IMR-90 (cell line): ENCODE data around the gene CLEC19A. TPM values are rescaled to one million over a fixed set of nuclear protein-coding genes. Genes with fewer than 3 reads are reported as not detected.

ENCODE experiments used
- ATAC-seq: fragments of 200-7000 bp; cut with Tn5 transposase; 2 replicates; pipeline ENCODE4 v1.9.1; 2020; ENCODE audit warnings: low read depth, mild to moderate bottlenecking, moderate library complexity
- BruUV-seq: library from RNA; stranded (reverse); fragments of 400-500 nt; replicated peaks from 2 replicates; lab custom pipeline; 2021; lab: Mats Ljungman, UMichigan
- CTCF ChIA-PET: fragments of 300-600 bp; formaldehyde crosslinking; extraction: SDS; loops from one replicate; lab custom pipeline; 2021; ENCODE audit warnings: antibody characterized with exemption; lab: Yijun Ruan, JAX
- POLR2A ChIA-PET: fragments of 300-600 bp; sonication (Branson Sonifier 250); formaldehyde crosslinking; loops from one replicate; lab custom pipeline; 2022; ENCODE audit warnings: antibody characterized with exemption; ENCODE audit not compliant: unreplicated experiment; lab: Charles Lee
- DNase-seq: peaks from one replicate; pipeline ENCODE4 v3.0.0; 2013
- H2AFZ ChIP-seq: replicated peaks from 2 replicates; pipeline ENCODE3; 2013; ENCODE audit warnings: low read length, mild to moderate bottlenecking; ENCODE audit not compliant: poor library complexity
- H2AK5ac ChIP-seq: 2 replicates; pipeline ENCODE4 v1.6.1; 2013; ENCODE audit warnings: low read depth, low read length, inconsistent platforms
- H2AK9ac ChIP-seq: replicated peaks from 2 replicates; pipeline ENCODE3; 2013; ENCODE audit warnings: mild to moderate bottlenecking, low read depth, low read length, moderate library complexity; ENCODE audit not compliant: poor library complexity
- H2BK120ac ChIP-seq: 2 replicates; pipeline ENCODE4 v1.6.1; 2013; ENCODE audit warnings: low read depth, low read length, inconsistent platforms
- H2BK15ac ChIP-seq: 3 replicates; pipeline ENCODE4 v1.6.1; 2013; ENCODE audit warnings: low read depth, low read length, inconsistent platforms
- H2BK20ac ChIP-seq: 2 replicates; pipeline ENCODE4 v1.6.1; 2013; ENCODE audit warnings: low read depth, mild to moderate bottlenecking, inconsistent platforms, low read length, moderate library complexity
- H2BK5ac ChIP-seq: 2 replicates; pipeline ENCODE4 v1.6.1; 2013; ENCODE audit warnings: mild to moderate bottlenecking, low read depth, low read length, inconsistent platforms; ENCODE audit not compliant: poor library complexity, severe bottlenecking
- H3K14ac ChIP-seq: replicated peaks from 2 replicates; pipeline ENCODE4 v1.6.1; 2013; ENCODE audit warnings: low read depth, low read length, inconsistent platforms
- H3K18ac ChIP-seq: 2 replicates; pipeline ENCODE4 v1.6.1; 2013; ENCODE audit warnings: low read depth, low read length, control low read depth
- H3K23ac ChIP-seq: 2 replicates; pipeline ENCODE4 v1.6.1; 2013; ENCODE audit warnings: low read depth, low read length, inconsistent platforms
- H3K27ac ChIP-seq: 2 replicates; pipeline ENCODE4 v1.5.1; 2013; ENCODE audit warnings: mild to moderate bottlenecking, control low read depth, low read length; ENCODE audit not compliant: insufficient read depth
- H3K27me3 ChIP-seq: 2 replicates; pipeline ENCODE4 v1.6.1; 2013; ENCODE audit warnings: low read length; ENCODE audit not compliant: control insufficient read depth, insufficient read depth
- H3K36me3 ChIP-seq: 2 replicates; pipeline ENCODE4 v1.6.1; 2013; ENCODE audit warnings: low read length, mixed read lengths; ENCODE audit not compliant: control insufficient read depth, insufficient read depth
- H3K4ac ChIP-seq: 2 replicates; pipeline ENCODE4 v1.6.1; 2013; ENCODE audit warnings: low read depth, low read length, inconsistent platforms
- H3K4me1 ChIP-seq: 2 replicates; pipeline ENCODE4 v1.6.1; 2013; ENCODE audit warnings: low read length, mixed read lengths; ENCODE audit not compliant: control insufficient read depth, insufficient read depth
- H3K4me2 ChIP-seq: 2 replicates; pipeline ENCODE4 v1.6.1; 2013; ENCODE audit warnings: low read depth, mild to moderate bottlenecking, control low read depth, low read length, moderate library complexity
- H3K4me3 ChIP-seq: 2 replicates; pipeline ENCODE4 v1.5.1; 2013; ENCODE audit warnings: low read depth, mild to moderate bottlenecking, control low read depth, low read length, moderate library complexity; ENCODE audit not compliant: insufficient read depth
- H3K56ac ChIP-seq: 2 replicates; pipeline ENCODE4 v1.6.1; 2013; ENCODE audit warnings: low read length, inconsistent platforms; ENCODE audit not compliant: insufficient read depth; ENCODE audit errors: extremely low read depth
- H3K79me1 ChIP-seq, 2 experiments: 2 replicates each; pipeline ENCODE4 v1.6.1; 2013; ENCODE audit warnings: low read length in 2 of 2, inconsistent platforms in 1 of 2, low read depth in 1 of 2
- H3K9ac ChIP-seq: 2 replicates; pipeline ENCODE4 v1.6.1; 2013; ENCODE audit warnings: low read depth, low read length, control low read depth
- H3K9me1 ChIP-seq: 2 replicates; pipeline ENCODE4 v1.6.1; 2013; ENCODE audit warnings: low read length, inconsistent platforms; ENCODE audit not compliant: insufficient read depth
- H3K9me3 ChIP-seq: 2 replicates; pipeline ENCODE4 v1.6.1; 2013; ENCODE audit warnings: low read length; ENCODE audit not compliant: control insufficient read depth, insufficient read depth
- H4K20me1 ChIP-seq: 2 replicates; pipeline ENCODE4 v1.6.1; 2013; ENCODE audit warnings: low read length, inconsistent platforms; ENCODE audit not compliant: insufficient read depth
- H4K5ac ChIP-seq: 2 replicates; pipeline ENCODE4 v1.6.1; 2013; ENCODE audit warnings: mild to moderate bottlenecking, low read depth, low read length, control low read depth
- H4K8ac ChIP-seq, 2 experiments: 2 replicates each; pipeline ENCODE4 v1.6.1; 2013; ENCODE audit warnings: low read depth in 2 of 2, low read length in 2 of 2, control low read depth in 1 of 2, inconsistent platforms in 1 of 2
- H4K91ac ChIP-seq: 2 replicates; pipeline ENCODE4 v1.6.1; 2013; ENCODE audit warnings: low read depth, low read length, inconsistent platforms; ENCODE audit not compliant: insufficient read depth
- BHLHE40 ChIP-seq: fragments of 150-350 bp; IDR thresholded peaks from 2 replicates; pipeline ENCODE4 v1.6.1; 2016; ENCODE audit warnings: mild to moderate bottlenecking, low read depth, low read length
- CEBPB ChIP-seq: IDR thresholded peaks from 2 replicates; pipeline ENCODE4 v1.6.1; 2012; ENCODE audit warnings: low read depth, low read length, improper control_type of control experiment
- CHD1 ChIP-seq: IDR thresholded peaks from 2 replicates; pipeline ENCODE4 v1.6.1; 2012; ENCODE audit warnings: low read depth, low read length, improper control_type of control experiment
- FOS ChIP-seq: fragments of 150-350 bp; IDR thresholded peaks from 2 replicates; pipeline ENCODE4 v1.6.1; 2016; ENCODE audit warnings: low read depth, low read length
- MAZ ChIP-seq: IDR thresholded peaks from 2 replicates; pipeline ENCODE4 v1.6.1; 2012; ENCODE audit warnings: low read depth, mild to moderate bottlenecking, low read length, improper control_type of control experiment, moderate library complexity, borderline replicate concordance
- MXI1 ChIP-seq: IDR thresholded peaks from 2 replicates; pipeline ENCODE4 v1.6.1; 2012; ENCODE audit warnings: low read depth, mild to moderate bottlenecking, low read length, moderate library complexity, borderline replicate concordance
- POLR2A ChIP-seq: IDR thresholded peaks from 2 replicates; pipeline ENCODE4 v1.6.1; 2012; ENCODE audit warnings: mild to moderate bottlenecking, low read depth, low read length
- RAD21 ChIP-seq: IDR thresholded peaks from 2 replicates; pipeline ENCODE4 v1.6.1; 2012; ENCODE audit warnings: low read length, improper control_type of control experiment
- RCOR1 ChIP-seq: IDR thresholded peaks from 2 replicates; pipeline ENCODE4 v1.6.1; 2012; ENCODE audit warnings: mild to moderate bottlenecking, low read length, improper control_type of control experiment; ENCODE audit not compliant: insufficient replicate concordance
- RFX5 ChIP-seq: IDR thresholded peaks from 2 replicates; pipeline ENCODE4 v1.8.0; 2012; ENCODE audit warnings: low read depth, mild to moderate bottlenecking, low read length, moderate library complexity
- SMC3 ChIP-seq: fragments of 150-350 bp; IDR thresholded peaks from 2 replicates; pipeline ENCODE4 v1.6.1; 2016; ENCODE audit warnings: low read depth, mild to moderate bottlenecking, antibody characterized with exemption, low read length, moderate library complexity
- WGBS, 2 experiments: methylation state at CpG; one replicate each; pipeline versions ENCODE4 v1.1.5 to v1.1.7; 2013; ENCODE audit warnings: missing lambda C conversion rate in 2 of 2; ENCODE audit not compliant: insufficient read length in 1 of 2; ENCODE audit errors: extremely low coverage in 2 of 2; 5-methylcytosine and 5-hydroxymethylcytosine counted together
- dilution Hi-C: fragments of 300-500 bp; cut with HindIII; formaldehyde crosslinking; loops from one replicate; pipeline ENCODE4 v1.14.3; 2018; ENCODE audit warnings: low sequenced_read_pairs; ENCODE audit not compliant: unreplicated experiment
- in situ Hi-C: fragments of 300-500 bp; cut with MboI; formaldehyde crosslinking; loops from 3 replicates; pipeline ENCODE4 v1.14.3; 2019; ENCODE audit warnings: low sequenced_read_pairs, inconsistent platforms, mixed read lengths
- intact Hi-C: fragments of 100-400 bp; cut with micrococcal nuclease; formaldehyde crosslinking; loops from 2 replicates; pipeline ENCODE4 v1.10.0; 2022
- polyA plus RNA-seq, 3 experiments: library from polyadenylated mRNA; depleted of rRNA; stranded (reverse); fragments of >200 nt; gene quantifications; 2 replicates each; pipeline ENCODE4 v1.2.3, GENCODE V29; 2012; ENCODE audit warnings: low replicate concordance in 1 of 3
- total RNA-seq: library from RNA; depleted of rRNA; stranded (reverse); fragments of >200 nt; gene quantifications from 2 replicates; pipeline ENCODE4 v1.2.3, GENCODE V29; 2012
- TF ChIP-seq, protein P1 (sequence below): fragments of 150-350 bp; IDR thresholded peaks from 2 replicates; pipeline ENCODE4 v1.6.1; 2017; ENCODE audit warnings: mild to moderate bottlenecking, antibody characterized with exemption, low read length, low read depth
- TF ChIP-seq, protein P2 (sequence below): conservative IDR thresholded peaks from 2 replicates; pipeline ENCODE4 v1.5.1; 2012; ENCODE audit warnings: mild to moderate bottlenecking, low read depth, low read length, improper control_type of control experiment

The CLEC19A gene
- total and polyA plus RNA-seq, 2 of the 4 experiments (the other 2 are of a cell fraction) = not detected

DNA sequence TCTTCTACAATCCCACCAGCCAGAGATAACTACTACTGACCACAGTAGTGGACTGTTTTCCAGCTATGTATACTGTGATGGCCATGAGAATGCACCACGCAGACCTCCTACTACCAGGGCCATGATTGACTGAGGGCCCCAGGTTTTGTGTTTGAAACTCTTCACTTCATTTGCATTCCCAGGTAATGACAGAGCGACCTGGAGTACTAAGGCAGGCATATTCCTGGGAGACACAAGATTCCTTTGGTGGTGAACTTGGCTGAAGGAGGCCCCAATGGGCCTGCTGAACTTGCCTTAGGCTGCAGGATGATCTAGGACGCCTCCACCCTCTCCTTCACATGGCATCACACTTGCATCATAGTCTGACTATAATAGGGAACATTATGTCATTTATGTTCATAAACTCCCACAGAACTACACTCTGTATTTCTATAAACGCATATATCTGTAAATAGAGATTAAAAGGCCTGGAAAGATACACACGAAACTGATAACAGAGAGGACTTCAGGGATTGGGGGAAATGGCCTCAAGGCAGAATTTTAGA lies 30.4 kb downstream of the CLEC19A start:
- Histone ChIP-seq H3K4ac (no peak overlapping the region), H3K23ac (no peak overlapping the region), H4K20me1 (no peaks in the 10 kb centered on the region), H3K4me2 (no peak overlapping the region), H3K9me3 (no peaks in the 10 kb centered on the region), H2BK20ac (no peak overlapping the region), H3K56ac (no peak overlapping the region), H3K27me3 (no peaks in the 10 kb centered on the region), H2AK5ac (no peak overlapping the region), H2BK120ac (no peak overlapping the region), H3K27ac (no peak overlapping the region), H3K14ac (no peak overlapping the region), H2AFZ (no peak overlapping the region), H4K5ac (no peak overlapping the region), H4K91ac (no peak overlapping the region), H3K4me3 (no peak overlapping the region), H2BK15ac (no peak overlapping the region), H3K79me1 (no peaks in the 10 kb centered on the region), H3K36me3 (no peaks in the 10 kb centered on the region), H3K9me1 (no peaks in the 10 kb centered on the region), H3K9ac (no peak overlapping the region), H3K4me1 (no peaks in the 10 kb centered on the region), H4K8ac (no peak overlapping the region), H3K18ac (no peak overlapping the region), H2BK5ac (no peak overlapping the region), H2AK9ac (no peak overlapping the region)
- CTCF ChIA-PET = interaction anchor here (0.6 kb wide), 1 partner anchor 231 kb away, joined by 4 read pairs; no protein-coding TSS in a partner anchor
- no TSS peak for BruUV-seq
- POLR2A ChIA-PET = no interaction called here
- ATAC-seq (no peak), DNase-seq (no peak)
- no peak for TF ChIP-seq RFX5
- no peak for TF ChIP-seq MAZ
- TF ChIP-seq CHD1 = no peak
- TF ChIP-seq CEBPB = no peak
- no peak for TF ChIP-seq RAD21
- TF ChIP-seq, protein P1, sequence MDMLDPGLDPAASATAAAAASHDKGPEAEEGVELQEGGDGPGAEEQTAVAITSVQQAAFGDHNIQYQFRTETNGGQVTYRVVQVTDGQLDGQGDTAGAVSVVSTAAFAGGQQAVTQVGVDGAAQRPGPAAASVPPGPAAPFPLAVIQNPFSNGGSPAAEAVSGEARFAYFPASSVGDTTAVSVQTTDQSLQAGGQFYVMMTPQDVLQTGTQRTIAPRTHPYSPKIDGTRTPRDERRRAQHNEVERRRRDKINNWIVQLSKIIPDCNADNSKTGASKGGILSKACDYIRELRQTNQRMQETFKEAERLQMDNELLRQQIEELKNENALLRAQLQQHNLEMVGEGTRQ = no peak
- TF ChIP-seq FOS = no peak
- TF ChIP-seq BHLHE40 = no peak
- TF ChIP-seq MXI1 = no peak
- TF ChIP-seq SMC3 = no peak
- TF ChIP-seq, protein P2, sequence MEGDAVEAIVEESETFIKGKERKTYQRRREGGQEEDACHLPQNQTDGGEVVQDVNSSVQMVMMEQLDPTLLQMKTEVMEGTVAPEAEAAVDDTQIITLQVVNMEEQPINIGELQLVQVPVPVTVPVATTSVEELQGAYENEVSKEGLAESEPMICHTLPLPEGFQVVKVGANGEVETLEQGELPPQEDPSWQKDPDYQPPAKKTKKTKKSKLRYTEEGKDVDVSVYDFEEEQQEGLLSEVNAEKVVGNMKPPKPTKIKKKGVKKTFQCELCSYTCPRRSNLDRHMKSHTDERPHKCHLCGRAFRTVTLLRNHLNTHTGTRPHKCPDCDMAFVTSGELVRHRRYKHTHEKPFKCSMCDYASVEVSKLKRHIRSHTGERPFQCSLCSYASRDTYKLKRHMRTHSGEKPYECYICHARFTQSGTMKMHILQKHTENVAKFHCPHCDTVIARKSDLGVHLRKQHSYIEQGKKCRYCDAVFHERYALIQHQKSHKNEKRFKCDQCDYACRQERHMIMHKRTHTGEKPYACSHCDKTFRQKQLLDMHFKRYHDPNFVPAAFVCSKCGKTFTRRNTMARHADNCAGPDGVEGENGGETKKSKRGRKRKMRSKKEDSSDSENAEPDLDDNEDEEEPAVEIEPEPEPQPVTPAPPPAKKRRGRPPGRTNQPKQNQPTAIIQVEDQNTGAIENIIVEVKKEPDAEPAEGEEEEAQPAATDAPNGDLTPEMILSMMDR = no peak
- no peak for TF ChIP-seq RCOR1
- no peak for TF ChIP-seq POLR2A
- in situ Hi-C loops (no loop called here), intact Hi-C loops (no loop called here), dilution Hi-C loops (no loop called here)
- no CpG with 5 or more reads among the region's 5 CpGs for WGBS, 2 experiments
